Activated T-cell treated with anti-CD3 and anti-CD28 coated beads for 4 hours (primary cell): ENCODE results near the gene PRSS35.
"Not testable (repeated sequence)": the region's sequence is repeated elsewhere in the genome, so short reads cannot be mapped to it uniquely, and the experiment has no call there.

Experiments used
- DNase-seq: peaks from one replicate; pipeline ENCODE4 v3.0.0-alpha.2; 2020

PRSS35 gene, protein sequence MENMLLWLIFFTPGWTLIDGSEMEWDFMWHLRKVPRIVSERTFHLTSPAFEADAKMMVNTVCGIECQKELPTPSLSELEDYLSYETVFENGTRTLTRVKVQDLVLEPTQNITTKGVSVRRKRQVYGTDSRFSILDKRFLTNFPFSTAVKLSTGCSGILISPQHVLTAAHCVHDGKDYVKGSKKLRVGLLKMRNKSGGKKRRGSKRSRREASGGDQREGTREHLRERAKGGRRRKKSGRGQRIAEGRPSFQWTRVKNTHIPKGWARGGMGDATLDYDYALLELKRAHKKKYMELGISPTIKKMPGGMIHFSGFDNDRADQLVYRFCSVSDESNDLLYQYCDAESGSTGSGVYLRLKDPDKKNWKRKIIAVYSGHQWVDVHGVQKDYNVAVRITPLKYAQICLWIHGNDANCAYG

DNA sequence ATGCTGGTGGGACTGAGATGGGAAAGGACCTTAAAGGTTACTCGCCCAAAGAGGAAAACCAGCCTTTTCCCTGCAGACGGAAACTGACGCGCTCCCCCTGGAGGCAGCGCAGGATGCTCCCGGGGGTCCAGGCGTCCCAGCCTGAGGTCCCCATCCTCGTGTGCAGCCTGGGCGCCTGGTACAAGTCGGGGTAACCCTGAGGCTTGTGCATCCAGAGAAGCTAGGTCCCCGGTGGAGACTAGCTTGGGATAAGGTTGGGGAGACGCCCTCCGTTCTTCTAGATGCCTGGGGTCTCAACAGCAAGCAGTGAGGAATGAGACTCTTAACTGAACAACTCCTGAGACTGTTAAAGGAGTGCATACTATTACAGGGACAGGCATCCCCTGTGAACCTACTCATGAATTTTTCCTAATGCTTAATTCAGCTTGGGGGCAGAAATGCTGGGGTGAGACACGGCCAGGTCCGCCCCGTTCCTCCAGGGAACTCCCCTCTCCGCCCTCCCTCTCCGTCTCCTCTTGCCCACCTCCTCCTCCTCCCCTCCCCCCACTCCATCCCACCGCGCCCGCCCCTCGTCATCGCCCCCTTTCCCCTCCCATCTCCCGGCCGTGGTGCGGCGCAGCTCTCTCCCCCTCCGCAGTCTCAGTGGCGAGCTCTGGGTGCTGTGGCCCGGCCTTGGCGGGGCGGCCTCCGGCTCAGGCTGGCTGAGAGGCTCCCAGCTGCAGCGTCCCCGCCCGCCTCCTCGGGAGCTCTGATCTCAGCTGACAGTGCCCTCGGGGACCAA is at the start of gene PRSS35:
Gene PRSS35, plus strand, starts transcription at position 634 of the 781 bp plus-strand sequence. CDS start 10,908 bp downstream, outside the sequence.
- no peak for DNase-seq

- no peak for DNase-seq
Measured at GRCh38 chr6:83463886-83464285, 48.4 kb upstream of the PRSS35 start.

GRCh38 chr6:83464381-83465140 is 47.8 kb upstream of the PRSS35 start:
- DNase-seq: no peak

GRCh38 chr6:83466328-83466727 is 46.0 kb upstream of the PRSS35 start:
- no peak for DNase-seq

- DNase-seq: no peak
Measured at GRCh38 chr6:83467620-83468036, 44.7 kb upstream of the PRSS35 start.

DNA sequence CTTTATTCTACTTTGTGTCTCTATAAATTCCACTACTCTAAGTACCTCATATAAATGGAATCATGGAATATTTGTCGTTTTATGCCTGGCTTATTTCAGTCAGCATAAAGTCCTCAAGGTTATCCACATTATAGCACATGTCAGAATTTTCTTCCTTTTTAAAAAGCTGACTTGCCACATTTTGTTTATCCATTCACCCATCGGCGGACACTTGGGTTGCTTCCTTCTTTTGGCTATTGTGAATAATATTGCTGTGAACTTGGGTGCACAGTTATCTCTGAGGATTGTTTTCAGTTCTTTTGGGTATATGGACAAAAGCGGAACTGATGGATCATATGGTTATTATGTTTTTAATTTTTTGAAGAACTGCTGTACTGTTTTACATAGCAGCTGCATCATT is 42.3 kb upstream of the PRSS35 start:
- DNase-seq: no peak

DNA sequence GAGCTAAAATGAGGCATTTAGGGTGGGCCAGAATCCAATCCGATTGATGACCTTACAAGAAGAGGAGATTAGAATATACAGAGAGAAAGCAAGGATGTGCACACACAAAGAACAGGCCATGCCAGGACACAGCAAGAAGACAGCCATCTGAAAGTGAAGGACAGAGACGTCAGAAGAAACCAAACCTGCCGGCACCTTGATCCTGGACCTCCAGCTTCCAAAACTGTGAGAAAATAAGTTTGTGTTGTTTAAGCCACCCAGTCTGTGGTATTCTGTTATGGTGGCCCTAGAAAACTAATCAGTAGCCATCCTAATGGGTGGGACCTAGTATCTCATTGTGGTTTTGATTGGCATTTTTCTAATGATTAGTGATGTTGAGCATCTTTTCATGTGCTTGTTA is 41.7 kb upstream of the PRSS35 start:
- DNase-seq: no peak

DNA sequence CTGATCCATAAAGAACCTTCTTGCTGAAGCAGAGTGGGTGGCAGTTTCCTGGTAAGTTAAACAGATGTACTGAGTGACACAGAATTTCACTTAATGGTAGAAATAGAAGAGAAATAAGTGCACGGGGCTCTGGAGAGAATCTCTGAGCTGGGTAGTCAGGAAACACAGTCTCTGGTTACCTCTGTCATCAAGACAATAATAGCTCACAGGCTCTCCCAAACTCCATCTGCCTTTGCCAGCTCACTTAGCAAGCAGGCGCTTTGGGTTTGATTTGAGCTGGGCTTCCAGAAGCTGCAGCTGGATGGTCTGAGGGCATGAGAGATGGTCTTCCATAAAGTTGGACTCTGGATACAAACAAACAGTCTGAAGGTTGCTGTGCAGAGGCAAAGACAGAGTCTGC is 39.6 kb upstream of the PRSS35 start:
- no peak for DNase-seq

DNA sequence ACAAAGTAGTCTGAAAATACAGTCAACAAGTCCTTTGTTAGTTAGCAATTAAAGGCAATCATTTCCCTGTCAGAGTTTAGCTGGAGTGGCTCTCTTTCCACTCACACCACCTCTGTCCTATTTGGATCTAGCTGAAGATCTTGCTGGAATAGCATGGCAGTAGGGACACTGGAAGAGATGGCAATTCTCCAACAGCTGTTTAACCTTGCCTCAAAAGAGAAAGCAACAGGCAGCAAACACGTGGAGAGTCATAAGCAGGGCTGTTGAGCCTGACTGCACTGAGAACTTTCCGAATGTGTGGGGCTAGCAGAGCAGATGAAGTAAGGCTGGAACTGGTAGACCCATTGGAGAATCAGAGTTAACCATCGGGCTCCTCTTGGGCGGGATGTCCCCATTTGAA is 38.0 kb upstream of the PRSS35 start:
- no peak for DNase-seq

GRCh38 chr6:83476971-83477370 is 35.4 kb upstream of the PRSS35 start:
- no peak for DNase-seq

- DNase-seq: no peak
Measured at GRCh38 chr6:83479389-83479788, 32.9 kb upstream of the PRSS35 start.

- DNase-seq: no peak
Measured at GRCh38 chr6:83480470-83480869, 31.9 kb upstream of the PRSS35 start.

DNA sequence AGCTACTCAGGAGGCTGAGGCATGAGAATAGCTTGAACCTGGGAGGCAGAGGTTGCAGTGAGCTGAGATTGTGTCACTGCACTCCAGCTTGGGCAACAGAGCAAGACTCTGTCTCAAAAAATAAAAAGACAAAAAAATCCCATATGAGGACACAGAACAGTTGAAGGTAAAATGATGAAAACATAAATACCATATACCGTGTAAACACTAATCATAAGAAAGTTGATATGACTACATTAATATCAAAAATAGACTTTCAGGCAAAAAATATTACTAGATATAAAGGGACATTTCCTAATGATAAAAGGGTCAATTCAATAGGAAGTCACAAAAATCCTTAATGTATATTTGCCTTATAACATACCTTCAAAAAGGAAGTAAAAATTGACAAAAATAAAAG is 30.4 kb upstream of the PRSS35 start:
- not testable (repeated sequence) for DNase-seq

DNA sequence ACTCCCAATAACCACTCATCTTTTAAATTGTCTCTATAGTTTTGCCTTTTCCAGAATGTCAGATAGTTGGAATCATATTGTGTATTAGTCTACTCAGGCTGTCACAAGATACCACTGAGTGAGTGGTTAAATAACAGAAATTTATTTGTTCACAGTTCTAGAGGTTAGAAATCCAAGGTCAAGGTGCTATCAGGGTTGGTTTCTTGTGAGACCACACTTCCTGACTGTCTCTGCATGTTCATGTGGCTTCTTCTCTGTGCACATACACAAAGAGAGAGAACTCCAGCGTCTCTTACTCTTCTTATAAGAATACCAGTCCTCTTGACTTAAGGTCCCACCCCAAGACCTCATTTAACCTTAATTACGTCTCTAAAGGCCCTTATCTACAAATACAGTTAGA is 23.9 kb upstream of the PRSS35 start:
- DNase-seq: no peak

- DNase-seq: no peak
Measured at GRCh38 chr6:83488861-83489260, 23.5 kb upstream of the PRSS35 start.

DNA sequence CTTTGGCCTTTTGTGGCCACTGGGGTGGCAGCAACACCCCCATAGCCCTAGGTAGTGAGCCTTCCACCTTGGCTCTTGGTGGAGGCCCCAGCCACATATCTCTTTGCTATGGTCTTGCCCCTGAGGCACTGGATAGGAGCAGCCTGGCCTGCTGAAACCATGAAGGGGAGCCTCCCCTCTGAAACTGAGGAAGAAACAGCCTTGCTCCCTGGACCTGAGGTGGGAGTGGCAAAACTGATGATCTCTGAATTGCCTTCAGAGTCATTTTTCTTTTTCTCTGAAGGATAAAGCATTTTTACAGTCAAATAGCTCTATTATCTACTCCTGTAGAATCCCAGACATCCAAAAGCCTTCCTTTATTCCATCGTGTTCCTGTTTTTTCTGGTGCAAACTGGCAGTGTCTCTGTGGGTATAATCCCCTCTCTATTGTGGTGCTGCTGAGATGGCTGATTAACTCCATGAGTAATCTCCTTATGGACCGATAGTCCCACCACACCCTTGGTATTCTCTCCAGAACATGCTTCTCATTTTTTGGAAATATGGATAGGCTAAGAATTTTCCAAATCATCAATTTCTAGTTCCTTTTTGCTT is 22.0 kb upstream of the PRSS35 start:
- no peak for DNase-seq

GRCh38 chr6:83505356-83505755 is 7.0 kb upstream of the PRSS35 start:
- DNase-seq: no peak

DNA sequence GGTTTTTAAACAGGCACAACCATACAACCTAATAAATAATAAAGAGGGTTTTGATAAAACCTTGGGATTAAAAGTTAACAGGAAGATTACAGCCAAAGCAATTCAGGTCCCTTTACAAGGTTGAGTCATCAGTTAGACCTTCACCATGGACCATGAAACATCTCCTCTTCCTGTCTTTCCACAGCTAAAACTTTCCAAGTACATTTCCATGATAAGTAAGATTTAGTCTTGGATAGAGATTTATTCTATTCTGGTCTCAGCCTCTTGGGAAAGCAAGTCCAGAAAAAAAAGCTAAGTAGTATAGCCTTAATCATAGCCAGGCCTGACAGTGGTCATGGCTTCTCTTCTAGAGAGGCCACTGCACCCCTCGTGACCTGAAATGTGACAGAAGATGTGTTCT is 2.9 kb upstream of the PRSS35 start:
- no peak for DNase-seq

GRCh38 chr6:83510791-83511190 is 1.5 kb upstream of the PRSS35 start:
- DNase-seq: no peak

DNA sequence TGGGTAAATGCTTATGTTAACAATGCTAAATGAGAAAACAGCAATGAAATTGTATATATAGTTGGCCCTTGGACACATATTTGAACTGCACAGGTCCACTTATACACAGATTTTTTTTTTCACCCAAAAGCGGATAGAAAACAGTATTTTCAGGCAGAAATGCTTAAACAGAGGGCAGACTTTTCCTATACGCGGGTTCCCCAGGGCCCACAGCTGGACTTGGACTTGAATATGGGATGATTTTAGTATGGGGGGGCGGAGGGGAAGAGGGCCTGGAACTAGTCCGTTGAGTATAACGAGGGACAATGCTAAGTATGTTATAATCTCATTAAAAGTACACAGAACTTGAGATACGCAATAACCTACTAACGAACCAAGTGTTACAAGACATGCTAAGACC is 1.1 kb upstream of the PRSS35 start:
- DNase-seq: no peak

DNA sequence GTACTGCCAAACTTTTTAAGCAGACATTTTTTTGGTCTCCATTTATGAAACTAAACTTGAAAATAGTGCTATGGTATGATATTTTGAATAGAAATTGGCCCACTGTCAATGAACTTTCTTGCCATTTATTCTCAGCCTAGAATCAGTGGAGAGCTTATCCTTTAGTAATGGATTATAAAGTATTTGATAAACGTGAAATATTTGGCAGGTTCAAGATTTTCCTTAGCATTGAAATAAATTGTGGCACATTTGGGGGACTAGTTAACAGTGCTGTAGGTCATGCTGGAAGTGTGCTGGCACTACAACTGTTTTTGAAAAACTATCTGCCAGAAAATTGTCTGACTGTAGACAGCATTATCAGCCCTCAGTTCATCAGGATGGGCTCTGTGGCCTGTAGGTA is 2.1 kb downstream of the PRSS35 start:
- no peak for DNase-seq

GRCh38 chr6:83514866-83515466 is 2.6 kb downstream of the PRSS35 start:
- DNase-seq: no peak

DNA sequence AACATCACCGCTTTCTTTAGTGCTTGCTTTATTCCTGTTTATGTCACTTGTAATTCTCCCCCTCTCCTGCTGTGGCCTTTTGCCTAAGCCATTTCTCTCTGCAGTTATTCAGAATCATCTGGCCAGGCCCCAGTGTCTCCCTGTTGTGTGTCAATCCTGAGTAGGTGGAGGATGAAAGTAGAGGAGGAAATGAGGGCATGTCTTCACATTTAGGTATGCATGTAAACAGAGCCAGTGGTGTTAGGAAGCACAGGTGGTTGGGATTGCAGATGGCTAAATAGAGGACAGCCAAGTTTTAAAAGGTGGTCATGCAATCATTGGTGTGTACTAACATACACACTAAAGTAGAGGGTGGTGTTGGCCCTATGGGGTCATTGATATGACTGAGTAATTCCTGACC is 5.2 kb downstream of the PRSS35 start:
- DNase-seq: no peak
